Peyer's patch (tissue), 4 donors: ENCODE results near the gene RNMT. TPM values are rescaled to one million over a fixed set of nuclear protein-coding genes. Genes with fewer than 3 reads are reported as not detected.

ENCODE experiments used
- DNase-seq, 3 donors: peaks; one replicate each; pipeline ENCODE4 v3.0.0-alpha.2; 2017 to 2019
- H3K27ac ChIP-seq, 4 donors: fragments of 200-600 bp; sonication (generic); one replicate each; pipeline ENCODE4 v1.5.1; 2016 to 2019
- H3K27me3 ChIP-seq, 2 donors: fragments of 200-600 bp; sonication (generic); one replicate each; pipeline ENCODE4 v1.5.1; 2019
- H3K36me3 ChIP-seq, 3 donors: fragments of 200-600 bp; sonication (generic); one replicate each; pipeline ENCODE4 v1.5.1; 2016 to 2019
- H3K4me1 ChIP-seq, 4 donors: fragments of 200-600 bp; sonication (generic); one replicate each; pipeline ENCODE4 v1.5.1; 2016 to 2019
- H3K4me3 ChIP-seq, 4 donors: fragments of 200-600 bp; sonication (generic); 1 replicate in 3 of 4; 2 replicates in 1 of 4; pipeline ENCODE4 v1.5.1; 2016 to 2019; ENCODE audit warnings: mild to moderate bottlenecking in 1 of 4
- H3K9me3 ChIP-seq, 4 donors: fragments of 200-600 bp; sonication (generic); one replicate each; pipeline ENCODE4 v1.5.1; 2016 to 2019; ENCODE audit warnings: mild to moderate bottlenecking in 1 of 4
- CTCF ChIP-seq, 6 experiments: fragments of 450-650 bp in 4 of 6; fragments of 200-600 bp in 2 of 6; sonication (generic) in 1 of 6; IDR thresholded peaks; one replicate each; pipeline ENCODE4 v1.5.1; 2017 to 2019; ENCODE audit warnings: antibody characterized with exemption in 6 of 6, mild to moderate bottlenecking in 3 of 6, moderate library complexity in 1 of 6
- POLR2A ChIP-seq, 2 donors: fragments of 450-650 bp; IDR thresholded peaks; one replicate each; pipeline ENCODE4 v1.5.1; 2017; ENCODE audit warnings: antibody characterized with exemption in 2 of 2, mild to moderate bottlenecking in 2 of 2, moderate library complexity in 2 of 2
- total RNA-seq, 4 donors: library from RNA; depleted of rRNA; stranded (reverse); fragments of >200 nt; gene quantifications; one replicate each; pipeline ENCODE4 v1.1.0, GENCODE V29; 2016

The RNMT gene
- total RNA-seq, 4 donors from 2014 or later: 13.4 to 23.1 (median 16.6) TPM

- H3K9me3 ChIP-seq: no peaks in the 10 kb centered on the region
- H3K4me1 ChIP-seq: no peaks in the 10 kb centered on the region
- no peak overlapping the region for H3K27ac ChIP-seq
- TF ChIP-seq CTCF (IDR thresholded peaks at IDR 0.05) (no peak), POLR2A (IDR thresholded peaks at IDR 0.05) (no peak)
- DNase-seq: no peak
- no peak overlapping the region for H3K4me3 ChIP-seq
- H3K36me3 ChIP-seq: no peaks in the 10 kb centered on the region
- no peaks in the 10 kb centered on the region for H3K27me3 ChIP-seq
Observed at GRCh38 chr18:13710414-13710831, 16.1 kb upstream of the RNMT start.

- Histone ChIP-seq H3K27me3 (no peaks in the 10 kb centered on the region), H3K4me3 (no peak overlapping the region), H3K9me3 (no peaks in the 10 kb centered on the region), H3K4me1 (no peaks in the 10 kb centered on the region), H3K27ac (no peak overlapping the region), H3K36me3 (no peaks in the 10 kb centered on the region)
- no peak for DNase-seq
- TF ChIP-seq POLR2A (IDR thresholded peaks at IDR 0.05) (no peak), CTCF (IDR thresholded peaks at IDR 0.05) (no peak)
Observed at GRCh38 chr18:13712400-13713131, 13.9 kb upstream of the RNMT start.

- H3K9me3 ChIP-seq: no peaks in the 10 kb centered on the region
- H3K4me1 ChIP-seq: no peaks in the 10 kb centered on the region
- H3K27ac ChIP-seq: no peak overlapping the region
Observed at GRCh38 chr18:13713455-13714055, 12.9 kb upstream of the RNMT start.

GRCh38 chr18:13715330-13715729 is 11.1 kb upstream of the RNMT start:
- Histone ChIP-seq H3K9me3 (no peaks in the 10 kb centered on the region), H3K27me3 (no peaks in the 10 kb centered on the region), H3K36me3 (no peaks in the 10 kb centered on the region), H3K4me1 (no peaks in the 10 kb centered on the region), H3K27ac (no peak overlapping the region), H3K4me3 (no peak overlapping the region)
- TF ChIP-seq POLR2A (IDR thresholded peaks at IDR 0.05): no peak
- TF ChIP-seq CTCF (IDR thresholded peaks at IDR 0.05): no peak
- no peak for DNase-seq

More at GRCh38 chr18:13713455-13714055, 12.9 kb upstream of the RNMT start:
- Histone ChIP-seq H3K4me3 (no peak overlapping the region), H3K27me3 (no peaks in the 10 kb centered on the region), H3K36me3 (no peaks in the 10 kb centered on the region)
- no peak for DNase-seq
- no peak for TF ChIP-seq POLR2A (IDR thresholded peaks at IDR 0.05)

GRCh38 chr18:13716916-13717315 is 9.6 kb upstream of the RNMT start:
- TF ChIP-seq POLR2A (IDR thresholded peaks at IDR 0.05) (no peak), CTCF (IDR thresholded peaks at IDR 0.05) (no peak)
- H3K36me3 ChIP-seq: no peaks in the 10 kb centered on the region
- H3K9me3 ChIP-seq: no peaks in the 10 kb centered on the region
- no peak for DNase-seq
- H3K27me3 ChIP-seq: no peaks in the 10 kb centered on the region
- H3K4me3 ChIP-seq: no peak overlapping the region
- no peaks in the 10 kb centered on the region for H3K4me1 ChIP-seq
- no peak overlapping the region for H3K27ac ChIP-seq

GRCh38 chr18:13720123-13720522 is 6.3 kb upstream of the RNMT start:
- Histone ChIP-seq H3K27me3 (no peaks in the 10 kb centered on the region), H3K9me3 (no peaks in the 10 kb centered on the region), H3K27ac (no peak overlapping the region), H3K36me3 (no peaks in the 10 kb centered on the region), H3K4me3 (no peak overlapping the region), H3K4me1 (peaks cover 0 to 11% (median 0%) of the 10 kb centered on the region in 4 donors)
- TF ChIP-seq CTCF (IDR thresholded peaks at IDR 0.05): no peak
- TF ChIP-seq POLR2A (IDR thresholded peaks at IDR 0.05): no peak
- no peak for DNase-seq
